Measurements from ENCODE around the gene TNK2.
"Not testable (repeated sequence)": the region's sequence is repeated elsewhere in the genome, so short reads cannot be mapped to it uniquely, and the experiment has no call there.

TNK2 gene

GRCh38 chr3:195907934-195908693 is at the start of gene TNK2:
TNK2 (minus strand) TSS chr3:195908551; CDS start chr3:195888588, 19,963 bp downstream.
- Histone ChIP-seq H3K4me1 (ENCODE audit: control insufficient read depth, insufficient read depth, low read length) (peaks cover 13% of the 10 kb centered on the region), H3K27ac (ENCODE audit: low read depth, low read length) (no peak within 1 kb of the TSS), H3K27me3 (ENCODE audit: control insufficient read depth, insufficient read depth, low read length) (no peaks in the 10 kb centered on the region), H3K9ac (ENCODE audit: low read length) (peak within 1 kb of the TSS; percentile 36), H3K36me3 (ENCODE audit: control insufficient read depth, insufficient read depth, low read length) (no peaks in the 10 kb centered on the region), H3K4me3 (ENCODE audit: low read length) (peak within 1 kb of the TSS; percentile 72)

DNA sequence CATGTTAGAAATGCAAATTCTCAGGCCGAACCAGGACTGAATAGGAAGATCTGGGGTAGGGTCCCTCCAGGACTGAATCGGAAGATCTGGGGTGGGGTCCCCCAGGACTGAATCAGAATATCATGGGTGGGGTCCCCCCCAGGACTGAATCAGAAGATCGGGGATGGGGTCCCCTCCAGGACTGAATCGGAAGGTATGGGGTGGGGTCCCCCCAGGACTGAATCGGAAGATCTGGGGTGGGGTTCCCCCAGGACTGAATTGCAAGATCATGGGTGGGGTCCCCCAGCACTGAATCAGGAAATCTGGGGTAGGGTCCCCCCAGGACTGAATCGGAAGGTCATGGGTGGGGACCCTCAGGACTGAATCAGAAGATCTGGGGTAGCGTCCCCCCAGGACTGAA is 48.2 kb upstream of the TNK2 start:
- no peaks in the 10 kb centered on the region for H3K27me3 ChIP-seq (ENCODE audit: control insufficient read depth, insufficient read depth, low read length)
- H3K9ac ChIP-seq (ENCODE audit: low read length) = no peak overlapping the region
- H3K27ac ChIP-seq (ENCODE audit: low read depth, low read length) = no peak overlapping the region
- no peaks in the 10 kb centered on the region for H3K36me3 ChIP-seq (ENCODE audit: control insufficient read depth, insufficient read depth, low read length)
- H3K4me3 ChIP-seq (ENCODE audit: low read length) = no peak overlapping the region
- peaks cover 4% of the 10 kb centered on the region for H3K4me1 ChIP-seq (ENCODE audit: control insufficient read depth, insufficient read depth, low read length)

DNA sequence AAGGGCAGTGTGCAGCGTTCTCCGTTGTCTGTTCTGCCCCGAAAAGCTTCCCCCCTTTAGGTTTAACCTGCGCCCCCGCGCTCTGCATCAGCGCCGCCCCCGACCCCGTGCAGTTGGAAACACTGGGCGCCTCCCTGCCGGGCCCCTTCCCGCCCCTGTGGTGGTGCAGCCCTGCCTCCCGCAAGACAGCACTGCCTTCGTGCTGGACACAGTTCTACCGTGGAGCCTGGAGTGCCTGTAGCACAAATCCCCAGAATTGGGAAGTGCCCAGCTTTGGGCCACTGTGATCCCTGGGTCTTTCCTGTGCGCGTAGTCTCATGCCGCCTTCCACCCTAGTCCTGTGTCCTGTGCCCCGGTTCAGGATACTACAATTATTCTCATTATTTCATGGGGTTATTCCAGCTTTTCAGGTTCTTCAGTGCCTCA is 47.1 kb upstream of the TNK2 start:
- not testable (repeated sequence) for H3K4me1 ChIP-seq (ENCODE audit: control insufficient read depth, insufficient read depth, low read length); H3K4me3 ChIP-seq (ENCODE audit: low read length); H3K27me3 ChIP-seq (ENCODE audit: control insufficient read depth, insufficient read depth, low read length); H3K9ac ChIP-seq (ENCODE audit: low read length); H3K27ac ChIP-seq (ENCODE audit: low read depth, low read length); H3K36me3 ChIP-seq (ENCODE audit: control insufficient read depth, insufficient read depth, low read length)

DNA sequence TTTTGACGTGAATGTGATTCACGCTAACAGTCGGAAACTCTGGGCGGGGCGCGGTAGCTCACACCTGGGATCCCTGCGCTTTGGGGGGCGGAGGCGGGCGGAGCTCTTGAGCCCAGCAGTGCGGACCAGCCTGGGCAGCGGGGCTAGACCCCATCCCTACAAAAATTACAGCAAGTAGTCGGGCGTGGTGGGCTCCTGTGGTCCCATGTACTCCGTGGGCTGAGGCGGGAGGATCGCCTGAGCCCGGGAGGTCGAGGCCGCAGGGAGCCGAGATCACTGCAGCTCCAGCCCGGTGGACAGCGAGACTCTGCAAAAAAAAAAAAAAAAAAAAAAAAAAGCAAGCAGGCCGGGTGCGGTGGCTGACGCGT is 46.4 kb upstream of the TNK2 start:
- not testable (repeated sequence) for H3K9ac ChIP-seq (ENCODE audit: low read length); H3K4me1 ChIP-seq (ENCODE audit: control insufficient read depth, insufficient read depth, low read length); H3K27me3 ChIP-seq (ENCODE audit: control insufficient read depth, insufficient read depth, low read length); H3K27ac ChIP-seq (ENCODE audit: low read depth, low read length); H3K36me3 ChIP-seq (ENCODE audit: control insufficient read depth, insufficient read depth, low read length)
- peak overlapping the region; percentile 27 for H3K4me3 ChIP-seq (ENCODE audit: low read length)

DNA sequence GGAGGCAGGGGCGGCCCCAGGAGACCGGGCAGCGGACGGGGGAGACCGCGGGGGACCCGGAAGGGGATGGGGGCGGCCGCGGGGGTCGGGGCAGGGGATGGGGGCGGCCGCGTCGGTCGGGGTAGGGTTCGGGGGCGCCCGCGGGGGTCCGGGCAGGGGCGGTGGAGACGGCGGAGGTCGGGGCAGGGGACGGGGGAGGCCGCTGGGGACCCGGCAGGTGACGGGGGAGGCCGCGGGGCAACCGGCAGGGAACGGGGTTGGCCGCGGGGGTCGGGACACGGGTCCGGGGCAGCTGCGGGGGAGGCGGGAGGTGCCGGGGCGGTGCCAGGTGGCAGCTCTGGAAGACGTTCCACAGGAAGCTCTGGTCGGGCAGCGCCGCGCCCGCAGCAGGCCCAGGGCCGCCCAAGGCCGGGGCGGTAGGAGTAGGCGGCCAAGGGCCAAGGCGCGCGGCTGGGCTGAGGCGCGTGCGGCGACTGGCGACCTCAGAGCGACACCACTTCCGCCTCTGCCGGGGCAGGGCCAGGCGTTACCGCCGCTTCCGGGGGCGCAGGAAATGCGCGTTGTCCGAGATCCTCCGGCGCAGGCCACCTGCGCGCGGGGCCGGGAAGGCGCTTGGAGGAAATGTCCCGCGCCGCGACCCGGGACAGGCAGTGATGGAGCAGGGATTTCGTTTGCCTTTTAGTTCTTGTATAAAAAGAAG is 45.9 kb upstream of the TNK2 start:
- H3K36me3 ChIP-seq (ENCODE audit: control insufficient read depth, insufficient read depth, low read length); H3K27me3 ChIP-seq (ENCODE audit: control insufficient read depth, insufficient read depth, low read length); H3K27ac ChIP-seq (ENCODE audit: low read depth, low read length); H3K9ac ChIP-seq (ENCODE audit: low read length); H3K4me1 ChIP-seq (ENCODE audit: control insufficient read depth, insufficient read depth, low read length): not testable (repeated sequence)
- peak overlapping the region; percentile 27 for H3K4me3 ChIP-seq (ENCODE audit: low read length)

- H3K27ac ChIP-seq (ENCODE audit: low read depth, low read length); H3K36me3 ChIP-seq (ENCODE audit: control insufficient read depth, insufficient read depth, low read length); H3K4me3 ChIP-seq (ENCODE audit: low read length); H3K27me3 ChIP-seq (ENCODE audit: control insufficient read depth, insufficient read depth, low read length); H3K4me1 ChIP-seq (ENCODE audit: control insufficient read depth, insufficient read depth, low read length); H3K9ac ChIP-seq (ENCODE audit: low read length): not testable (repeated sequence)
These were observed 44.2 kb upstream of the TNK2 start for GRCh38 chr3:195952590-195952989.

- not testable (repeated sequence) for H3K9ac ChIP-seq (ENCODE audit: low read length); H3K4me1 ChIP-seq (ENCODE audit: control insufficient read depth, insufficient read depth, low read length); H3K27me3 ChIP-seq (ENCODE audit: control insufficient read depth, insufficient read depth, low read length); H3K27ac ChIP-seq (ENCODE audit: low read depth, low read length); H3K4me3 ChIP-seq (ENCODE audit: low read length); H3K36me3 ChIP-seq (ENCODE audit: control insufficient read depth, insufficient read depth, low read length)
These were observed 43.3 kb upstream of the TNK2 start for GRCh38 chr3:195951443-195952177.

GRCh38 chr3:195950731-195951130 is 42.4 kb upstream of the TNK2 start:
- H3K4me3 ChIP-seq (ENCODE audit: low read length); H3K9ac ChIP-seq (ENCODE audit: low read length); H3K36me3 ChIP-seq (ENCODE audit: control insufficient read depth, insufficient read depth, low read length); H3K4me1 ChIP-seq (ENCODE audit: control insufficient read depth, insufficient read depth, low read length); H3K27me3 ChIP-seq (ENCODE audit: control insufficient read depth, insufficient read depth, low read length); H3K27ac ChIP-seq (ENCODE audit: low read depth, low read length): not testable (repeated sequence)

- not testable (repeated sequence) for H3K27ac ChIP-seq (ENCODE audit: low read depth, low read length); H3K9ac ChIP-seq (ENCODE audit: low read length); H3K36me3 ChIP-seq (ENCODE audit: control insufficient read depth, insufficient read depth, low read length); H3K4me3 ChIP-seq (ENCODE audit: low read length); H3K27me3 ChIP-seq (ENCODE audit: control insufficient read depth, insufficient read depth, low read length); H3K4me1 ChIP-seq (ENCODE audit: control insufficient read depth, insufficient read depth, low read length)
These were observed 41.8 kb upstream of the TNK2 start for GRCh38 chr3:195950164-195950563.

DNA sequence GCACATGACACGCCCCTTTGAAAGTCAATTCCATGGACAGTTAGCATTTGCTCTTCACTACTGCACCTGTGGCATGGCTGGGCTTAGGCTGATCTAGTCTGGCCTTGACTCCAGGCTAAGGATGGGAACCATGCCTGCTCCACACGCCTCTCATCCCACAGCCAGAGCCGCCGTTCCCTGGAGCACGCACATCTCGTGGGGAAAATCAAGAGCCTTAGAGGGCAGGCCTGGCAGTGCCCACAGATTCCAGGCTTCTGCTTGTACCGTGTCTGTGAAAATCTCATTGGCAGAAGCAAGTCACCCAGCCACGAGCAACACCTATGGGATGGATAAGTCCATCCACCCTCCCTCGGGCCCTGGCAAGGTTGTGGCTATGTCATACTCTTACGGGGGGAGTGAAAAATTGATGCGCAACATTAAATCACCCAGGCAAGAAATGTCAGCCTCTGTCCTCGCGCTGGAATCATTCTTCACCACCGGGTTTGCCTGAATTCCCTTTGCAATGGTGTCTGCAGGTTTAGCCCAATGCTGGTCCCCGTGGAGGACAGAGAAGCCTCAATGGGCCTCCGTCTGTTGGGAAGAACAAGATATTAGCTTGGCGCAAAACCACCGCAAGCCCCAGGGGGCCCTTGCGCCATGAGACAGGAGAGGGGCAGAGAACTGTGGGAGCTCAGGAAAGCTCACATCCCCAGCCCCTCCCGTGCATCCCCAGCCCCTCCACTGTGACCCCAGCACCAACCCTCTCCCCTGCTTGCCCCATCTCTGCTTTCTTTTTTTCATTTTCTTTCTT is 38.8 kb upstream of the TNK2 start:
- H3K36me3 ChIP-seq (ENCODE audit: control insufficient read depth, insufficient read depth, low read length); H3K27me3 ChIP-seq (ENCODE audit: control insufficient read depth, insufficient read depth, low read length); H3K4me3 ChIP-seq (ENCODE audit: low read length); H3K4me1 ChIP-seq (ENCODE audit: control insufficient read depth, insufficient read depth, low read length); H3K9ac ChIP-seq (ENCODE audit: low read length); H3K27ac ChIP-seq (ENCODE audit: low read depth, low read length): not testable (repeated sequence)

DNA sequence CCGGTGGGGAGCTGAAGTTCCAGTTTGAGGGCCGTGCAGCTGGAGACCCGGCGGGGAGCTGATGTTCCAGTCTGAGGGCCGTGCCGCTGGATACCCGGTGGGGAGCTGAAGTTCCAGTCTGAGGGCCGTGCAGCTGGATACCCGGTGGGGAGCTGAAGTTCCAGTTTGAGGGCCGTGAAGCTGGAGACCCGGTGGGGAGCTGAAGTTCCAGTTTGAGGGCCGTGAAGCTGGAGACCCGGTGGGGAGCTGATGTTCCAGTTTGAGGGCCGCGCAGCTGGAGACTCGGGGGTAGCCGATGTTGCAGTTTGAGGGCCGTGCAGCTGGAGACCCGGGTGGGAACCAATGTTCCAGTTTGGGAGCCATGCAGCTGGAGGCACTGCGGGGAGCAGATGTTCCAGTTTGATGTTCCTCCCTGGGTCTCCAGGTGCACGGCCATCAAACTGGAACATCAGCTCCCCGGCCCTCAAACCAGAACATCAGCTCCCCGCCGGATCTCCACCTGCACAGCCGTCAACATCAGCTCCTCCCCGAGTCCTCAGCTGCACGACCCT is 33.0 kb upstream of the TNK2 start:
- not testable (repeated sequence) for H3K4me3 ChIP-seq (ENCODE audit: low read length); H3K36me3 ChIP-seq (ENCODE audit: control insufficient read depth, insufficient read depth, low read length); H3K4me1 ChIP-seq (ENCODE audit: control insufficient read depth, insufficient read depth, low read length); H3K27ac ChIP-seq (ENCODE audit: low read depth, low read length); H3K27me3 ChIP-seq (ENCODE audit: control insufficient read depth, insufficient read depth, low read length); H3K9ac ChIP-seq (ENCODE audit: low read length)

DNA sequence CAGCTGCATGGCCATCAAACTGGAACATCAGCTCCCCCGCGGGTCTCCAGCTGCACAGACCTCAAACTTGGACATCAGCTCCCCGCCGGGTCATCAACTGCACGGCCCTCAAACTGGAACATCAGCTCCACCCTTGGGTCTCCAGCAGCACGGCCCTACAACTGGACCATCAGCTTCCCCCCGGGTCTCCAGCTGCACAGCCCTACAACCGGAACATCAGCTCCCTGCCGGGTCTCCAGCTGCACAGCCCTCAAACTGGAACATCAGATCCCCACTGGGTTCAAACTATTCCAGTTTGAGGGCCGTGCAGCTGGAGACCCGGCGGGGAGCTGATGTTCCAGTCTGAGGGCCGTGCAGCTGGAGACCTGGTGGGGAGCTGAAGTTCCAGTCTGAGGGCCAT is 32.5 kb upstream of the TNK2 start:
- H3K4me1 ChIP-seq (ENCODE audit: control insufficient read depth, insufficient read depth, low read length); H3K27ac ChIP-seq (ENCODE audit: low read depth, low read length); H3K27me3 ChIP-seq (ENCODE audit: control insufficient read depth, insufficient read depth, low read length); H3K36me3 ChIP-seq (ENCODE audit: control insufficient read depth, insufficient read depth, low read length); H3K4me3 ChIP-seq (ENCODE audit: low read length); H3K9ac ChIP-seq (ENCODE audit: low read length): not testable (repeated sequence)
